HEK293T (cell line): ENCODE data around the gene ACSF3.
"Not testable (repeated sequence)": the region's sequence is repeated elsewhere in the genome, so short reads cannot be mapped to it uniquely, and the experiment has no call there.

ENCODE experiments used
- CTCF ChIA-PET: fragments of 350-600 bp; formaldehyde crosslinking; extraction: SDS; loops from one replicate; lab custom pipeline; 2021; ENCODE audit warnings: antibody characterized with exemption, inconsistent platforms; lab: Yijun Ruan, JAX
- POLR2A ChIA-PET: fragments of 350-600 bp; formaldehyde crosslinking; extraction: SDS; loops from one replicate; lab custom pipeline; 2020; ENCODE audit warnings: antibody characterized with exemption, inconsistent platforms; lab: Yijun Ruan, JAX
- DNase-seq: peaks from one replicate; pipeline ENCODE4 v3.0.0; 2012; ENCODE audit warnings: mixed read lengths; ENCODE audit errors: extremely low spot score
- ARNT ChIP-seq: fragments of 450-650 bp; IDR thresholded peaks from 2 replicates; pipeline ENCODE4 v1.6.1; 2017; ENCODE audit warnings: mild to moderate bottlenecking
- BHLHE40 ChIP-seq: fragments of 450-650 bp; IDR thresholded peaks from 2 replicates; pipeline ENCODE4 v1.6.1; 2016; ENCODE audit warnings: mild to moderate bottlenecking, moderate library complexity, borderline replicate concordance
- CTBP1 ChIP-seq: fragments of 450-650 bp; IDR thresholded peaks from 2 replicates; pipeline ENCODE4 v1.6.1; 2016; ENCODE audit warnings: borderline replicate concordance
- ELF4 ChIP-seq: fragments of 450-650 bp; IDR thresholded peaks from 2 replicates; pipeline ENCODE4 v1.6.1; 2017; ENCODE audit warnings: antibody characterized with exemption
- FOXA1 ChIP-seq: fragments of 450-650 bp; IDR thresholded peaks from 2 replicates; pipeline ENCODE4 v1.6.1; 2016; ENCODE audit warnings: mild to moderate bottlenecking
- FOXK2 ChIP-seq: fragments of 450-650 bp; IDR thresholded peaks from 2 replicates; pipeline ENCODE4 v1.6.1; 2016; ENCODE audit warnings: mild to moderate bottlenecking
- FOXM1 ChIP-seq: fragments of 450-650 bp; IDR thresholded peaks from 2 replicates; pipeline ENCODE4 v1.6.1; 2017; ENCODE audit warnings: mild to moderate bottlenecking, borderline replicate concordance
- HDGF ChIP-seq: fragments of 450-650 bp; IDR thresholded peaks from 2 replicates; pipeline ENCODE4 v1.6.1; 2017; ENCODE audit warnings: antibody characterized with exemption, borderline replicate concordance
- L3MBTL2 ChIP-seq: fragments of 450-650 bp; conservative IDR thresholded peaks from 2 replicates; pipeline ENCODE4 v1.6.1; 2016; ENCODE audit warnings: mild to moderate bottlenecking
- LEF1 ChIP-seq: fragments of 450-650 bp; IDR thresholded peaks from 2 replicates; pipeline ENCODE4 v1.6.1; 2017; ENCODE audit warnings: mild to moderate bottlenecking, borderline replicate concordance
- NFRKB ChIP-seq: fragments of 450-650 bp; IDR thresholded peaks from 2 replicates; pipeline ENCODE4 v1.6.1; 2016; ENCODE audit warnings: mild to moderate bottlenecking, moderate library complexity
- SP1 ChIP-seq: fragments of 450-650 bp; IDR thresholded peaks from 2 replicates; pipeline ENCODE4 v1.6.1; 2017
- SUZ12 ChIP-seq: fragments of 450-650 bp; IDR thresholded peaks from 2 replicates; pipeline ENCODE4 v1.6.1; 2016; ENCODE audit warnings: mild to moderate bottlenecking
- TARDBP ChIP-seq: fragments of 450-650 bp; IDR thresholded peaks from 2 replicates; pipeline ENCODE4 v1.6.1; 2016
- ZNF384 ChIP-seq: fragments of 450-650 bp; IDR thresholded peaks from 2 replicates; pipeline ENCODE4 v1.6.1; 2016
- TF ChIP-seq, protein P1 (sequence below): fragments of 450-650 bp; IDR thresholded peaks from 2 replicates; pipeline ENCODE4 v1.6.1; 2016

Gene ACSF3

DNA sequence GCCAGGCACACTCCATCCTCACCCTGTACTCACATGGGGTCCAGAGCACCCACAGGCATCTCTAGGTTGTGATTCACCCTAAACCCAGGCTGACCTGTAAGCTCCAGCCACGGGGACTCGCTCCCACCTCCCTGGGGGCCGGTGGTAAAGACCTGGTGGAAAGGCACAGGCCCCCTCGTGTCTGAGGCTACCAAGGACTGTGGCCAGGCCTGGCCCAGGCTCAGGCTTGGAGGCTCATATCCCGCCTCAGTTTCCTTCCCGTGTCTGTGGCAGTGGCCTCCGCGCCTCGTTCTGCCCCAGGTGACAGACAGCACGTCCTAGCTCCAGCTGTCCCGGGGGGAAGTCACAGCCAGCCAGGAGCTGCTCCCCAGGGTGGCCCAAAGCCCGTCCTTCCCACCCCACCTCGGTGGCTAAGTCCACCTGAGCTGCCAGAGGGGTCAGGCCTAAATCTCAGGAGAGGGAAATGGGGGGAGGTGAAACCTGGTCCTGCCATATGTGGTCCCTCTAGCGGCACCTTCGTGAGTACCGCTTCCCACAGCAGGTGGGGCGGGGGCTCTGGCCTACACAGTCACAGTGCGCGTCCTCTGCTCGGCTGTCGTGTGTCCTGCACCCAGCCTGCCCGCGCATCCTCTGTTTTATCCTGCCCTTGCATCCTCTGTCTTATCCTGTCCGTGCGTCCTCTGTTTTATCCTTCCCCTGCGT is 90.5 kb downstream of the ACSF3 start:
- no peak for DNase-seq
- TF ChIP-seq, protein P1, sequence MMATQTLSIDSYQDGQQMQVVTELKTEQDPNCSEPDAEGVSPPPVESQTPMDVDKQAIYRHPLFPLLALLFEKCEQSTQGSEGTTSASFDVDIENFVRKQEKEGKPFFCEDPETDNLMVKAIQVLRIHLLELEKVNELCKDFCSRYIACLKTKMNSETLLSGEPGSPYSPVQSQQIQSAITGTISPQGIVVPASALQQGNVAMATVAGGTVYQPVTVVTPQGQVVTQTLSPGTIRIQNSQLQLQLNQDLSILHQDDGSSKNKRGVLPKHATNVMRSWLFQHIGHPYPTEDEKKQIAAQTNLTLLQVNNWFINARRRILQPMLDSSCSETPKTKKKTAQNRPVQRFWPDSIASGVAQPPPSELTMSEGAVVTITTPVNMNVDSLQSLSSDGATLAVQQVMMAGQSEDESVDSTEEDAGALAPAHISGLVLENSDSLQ = no peak
- TF ChIP-seq ELF4 = no peak
- ChIA-PET CTCF (no interaction called here), POLR2A (no interaction called here)

DNA sequence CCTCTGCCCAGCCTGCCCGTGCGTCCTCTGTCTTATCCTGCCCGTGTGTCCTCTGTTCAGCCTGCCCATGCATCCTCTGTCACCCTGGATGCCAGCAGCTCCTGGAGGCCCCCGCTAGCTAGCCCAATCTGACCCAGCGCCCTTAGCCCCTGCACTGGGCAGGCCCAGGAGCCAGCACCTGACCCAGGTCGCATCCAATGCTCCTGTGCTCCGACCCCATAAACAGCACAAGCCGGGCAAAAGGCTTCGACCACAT is 91.0 kb downstream of the ACSF3 start:
- ChIA-PET POLR2A (no interaction called here), CTCF (no interaction called here)
- TF ChIP-seq, protein P1 = no peak
- no peak for TF ChIP-seq SUZ12
- no peak for TF ChIP-seq CTBP1
- no peak for TF ChIP-seq ZNF384
- no peak for TF ChIP-seq BHLHE40
- no peak for TF ChIP-seq LEF1
- no peak for TF ChIP-seq SP1
- TF ChIP-seq NFRKB = no peak
- TF ChIP-seq ARNT = no peak
- no peak for TF ChIP-seq TARDBP
- TF ChIP-seq FOXK2 = no peak
- no peak for TF ChIP-seq HDGF
- TF ChIP-seq ELF4 = no peak
- no peak for TF ChIP-seq FOXA1
- no peak for TF ChIP-seq FOXM1
- no peak for TF ChIP-seq L3MBTL2
- no peak for DNase-seq

DNA sequence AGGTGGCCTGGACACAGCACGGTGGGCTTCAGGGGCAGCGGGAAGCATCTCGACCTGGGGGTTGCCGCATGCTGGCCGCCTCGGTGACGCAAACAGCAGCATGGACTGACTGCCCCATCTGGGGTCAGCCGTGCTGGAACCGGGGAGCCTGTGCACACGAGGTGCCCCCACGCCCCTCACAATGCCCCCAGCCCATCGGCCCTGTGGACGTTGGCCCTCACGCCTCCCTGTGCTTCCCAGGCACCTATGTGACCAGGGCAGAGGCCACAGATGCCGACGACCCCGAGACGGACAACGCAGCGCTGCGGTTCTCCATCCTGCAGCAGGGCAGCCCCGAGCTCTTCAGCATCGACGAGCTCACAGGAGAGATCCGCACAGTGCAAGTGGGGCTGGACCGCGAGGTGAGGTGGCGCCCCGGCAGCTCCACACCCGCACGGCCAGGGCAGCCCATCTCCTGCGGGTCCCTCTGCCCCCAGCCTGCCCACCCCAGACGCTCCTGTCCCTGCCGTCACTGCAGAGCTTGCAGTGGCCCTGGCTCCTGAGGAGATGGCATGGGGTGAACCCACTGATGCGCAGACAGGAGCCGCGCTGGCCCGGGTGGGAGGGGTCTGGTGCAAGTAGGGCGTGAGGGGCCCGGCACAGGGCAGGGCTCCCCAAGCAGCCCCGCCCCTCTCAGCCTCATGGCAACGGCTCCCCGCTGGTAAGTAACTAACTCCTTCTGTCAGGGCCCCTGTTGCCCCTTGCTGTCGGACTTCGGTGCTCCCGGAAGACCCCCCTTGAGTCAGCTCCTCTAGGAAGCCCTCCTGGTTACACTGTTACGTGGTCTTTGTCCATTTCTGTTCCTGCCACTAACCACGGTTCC is 91.5 kb downstream of the ACSF3 start:
- no peak for DNase-seq
- CTCF ChIA-PET = no interaction called here
- POLR2A ChIA-PET = no interaction called here
- TF ChIP-seq ELF4 = no peak
- TF ChIP-seq BHLHE40 = no peak
- TF ChIP-seq ARNT = no peak
- TF ChIP-seq FOXK2 = no peak
- no peak for TF ChIP-seq HDGF
- TF ChIP-seq, protein P1 = no peak
- no peak for TF ChIP-seq FOXM1
- no peak for TF ChIP-seq NFRKB
- no peak for TF ChIP-seq L3MBTL2
- TF ChIP-seq SUZ12 = no peak
- TF ChIP-seq FOXA1 = no peak
- TF ChIP-seq SP1 = no peak
- TF ChIP-seq CTBP1 = no peak
- no peak for TF ChIP-seq ZNF384
- TF ChIP-seq TARDBP = no peak
- no peak for TF ChIP-seq LEF1

DNA sequence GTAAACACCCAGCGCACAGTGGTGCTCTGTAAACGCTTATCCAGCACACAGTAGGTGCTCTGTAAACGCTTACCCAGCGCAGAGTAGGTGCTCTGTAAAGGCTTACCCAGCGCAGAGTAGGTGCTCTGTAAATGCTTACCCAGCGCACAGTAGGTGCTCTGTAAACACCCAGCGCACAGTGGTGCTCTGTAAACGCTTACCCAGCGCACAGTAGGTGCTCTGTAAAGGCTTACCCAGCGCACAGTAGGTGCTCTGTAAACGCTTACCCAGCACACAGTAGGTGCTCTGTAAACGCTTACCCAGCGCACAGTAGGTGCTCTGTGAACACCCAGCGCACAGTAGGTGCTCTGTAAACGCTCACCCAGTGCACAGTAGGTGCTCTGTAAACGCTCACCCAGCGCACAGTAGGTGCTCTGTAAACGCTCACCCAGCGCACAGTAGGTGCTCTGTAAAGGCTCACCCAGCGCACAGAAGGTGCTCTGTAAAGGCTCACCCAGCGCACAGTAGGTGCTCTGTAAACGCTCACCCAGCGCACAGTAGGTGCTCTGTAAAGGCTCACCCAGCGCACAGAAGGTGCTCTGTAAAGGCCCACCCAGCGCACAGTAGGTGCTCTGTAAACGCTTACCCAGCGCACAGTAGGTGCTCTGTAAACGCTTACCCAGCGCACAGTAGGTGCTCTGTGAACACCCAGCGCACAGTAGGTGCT is 92.4 kb downstream of the ACSF3 start:
- CTCF ChIA-PET, DNase-seq: not testable (repeated sequence)

DNA sequence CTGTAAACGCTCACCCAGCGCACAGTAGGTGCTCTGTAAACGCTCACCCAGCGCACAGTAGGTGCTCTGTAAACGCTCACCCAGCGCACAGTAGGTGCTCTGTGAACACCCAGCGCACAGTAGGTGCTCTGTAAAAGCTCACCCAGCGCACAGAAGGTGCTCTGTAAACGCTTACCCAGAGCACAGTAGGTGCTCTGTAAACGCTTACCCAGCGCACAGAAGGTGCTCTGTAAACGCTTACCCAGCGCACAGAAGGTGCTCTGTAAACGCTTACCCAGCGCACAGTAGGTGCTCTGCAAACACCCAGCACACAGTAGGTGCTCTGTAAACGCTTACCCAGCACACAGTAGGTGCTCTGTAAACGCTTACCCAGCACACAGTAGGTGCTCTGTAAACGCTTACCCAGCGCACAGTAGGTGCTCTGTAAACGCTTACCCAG is 93.0 kb downstream of the ACSF3 start:
- POLR2A ChIA-PET, DNase-seq, CTCF ChIA-PET: not testable (repeated sequence)

More for the DNA sequence above, 92.4 kb downstream of the ACSF3 start:
- POLR2A ChIA-PET = not testable (repeated sequence)

DNA sequence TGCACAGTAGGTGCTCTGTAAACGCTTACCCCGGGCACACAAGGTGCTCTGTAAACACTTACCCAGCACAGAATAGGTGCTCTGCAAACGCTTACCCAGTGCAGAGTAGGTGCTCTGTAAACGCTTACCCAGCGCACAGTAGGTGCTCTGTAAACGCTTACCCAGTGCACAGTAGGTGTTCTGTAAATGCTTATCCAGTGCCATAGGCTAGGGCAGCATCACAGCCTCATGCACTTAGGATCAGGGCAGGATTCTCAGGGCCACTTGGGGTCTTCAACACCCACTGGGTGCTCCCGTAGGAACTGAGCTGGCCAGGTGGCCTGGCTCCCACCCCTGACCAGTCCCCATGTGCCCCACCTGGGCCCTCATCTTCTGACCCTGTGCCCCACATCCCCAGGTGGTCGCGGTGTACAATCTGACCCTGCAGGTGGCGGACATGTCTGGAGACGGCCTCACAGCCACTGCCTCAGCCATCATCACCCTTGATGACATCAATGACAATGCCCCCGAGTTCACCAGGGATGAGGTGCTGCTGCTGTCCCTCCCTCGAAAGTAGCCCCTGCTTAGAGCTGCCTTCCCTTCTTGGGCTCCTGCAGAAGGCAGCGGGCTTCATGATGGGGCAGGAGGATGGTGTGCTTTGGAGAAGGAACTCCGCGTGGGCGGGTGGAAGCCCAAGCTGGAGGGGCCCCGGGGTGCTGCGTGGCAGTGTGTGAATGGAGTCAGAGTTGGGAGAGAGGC is 93.5 kb downstream of the ACSF3 start:
- DNase-seq = no peak
- ChIA-PET POLR2A (no interaction called here), CTCF (no interaction called here)
- no peak for TF ChIP-seq HDGF
- no peak for TF ChIP-seq FOXA1
- TF ChIP-seq ELF4 = no peak
- no peak for TF ChIP-seq BHLHE40
- TF ChIP-seq LEF1 = no peak
- TF ChIP-seq CTBP1 = no peak
